ENCODE results near the gene XRN2. TPM values are rescaled to one million over a fixed set of nuclear protein-coding genes. Genes with fewer than 3 reads are reported as not detected.

The XRN2 gene
- total RNA-seq, 1 donor from 2014 or later, result 76.4 TPM

DNA sequence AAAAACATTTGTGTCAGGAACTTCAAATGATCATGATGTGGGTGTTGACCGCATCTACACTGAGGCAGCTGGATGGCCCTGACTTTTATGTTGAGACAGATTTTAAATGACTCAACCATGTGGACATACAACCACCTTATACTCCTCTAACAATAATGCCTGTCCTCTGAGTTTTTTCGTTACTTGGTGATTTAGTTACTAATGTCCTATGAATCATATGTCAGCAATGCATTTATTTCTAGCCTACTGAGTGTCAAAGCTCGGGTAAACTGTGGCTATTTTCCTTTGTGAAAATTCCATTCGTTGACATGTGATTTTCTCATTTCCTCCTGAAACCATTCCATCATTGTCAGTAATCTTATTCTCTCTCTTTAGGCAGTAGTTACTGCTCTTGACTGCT is 133.1 kb downstream of the XRN2 start:
- Mint-ChIP-seq H3K4me3 (ENCODE audit: unreplicated experiment) (no peak overlapping the region), H3K9me3 (ENCODE audit: unreplicated experiment) (no peaks in the 10 kb centered on the region), H3K36me3 (ENCODE audit: low read depth, unreplicated experiment) (no peaks in the 10 kb centered on the region), H3K27me3 (ENCODE audit: unreplicated experiment) (peaks cover 2% of the 10 kb centered on the region), H3K4me1 (ENCODE audit: unreplicated experiment) (no peaks in the 10 kb centered on the region), H3K27ac (ENCODE audit: unreplicated experiment) (no peak overlapping the region)
- DNase-seq (ENCODE audit: low spot score), result no peak
- TF ChIP-seq, protein P1, sequence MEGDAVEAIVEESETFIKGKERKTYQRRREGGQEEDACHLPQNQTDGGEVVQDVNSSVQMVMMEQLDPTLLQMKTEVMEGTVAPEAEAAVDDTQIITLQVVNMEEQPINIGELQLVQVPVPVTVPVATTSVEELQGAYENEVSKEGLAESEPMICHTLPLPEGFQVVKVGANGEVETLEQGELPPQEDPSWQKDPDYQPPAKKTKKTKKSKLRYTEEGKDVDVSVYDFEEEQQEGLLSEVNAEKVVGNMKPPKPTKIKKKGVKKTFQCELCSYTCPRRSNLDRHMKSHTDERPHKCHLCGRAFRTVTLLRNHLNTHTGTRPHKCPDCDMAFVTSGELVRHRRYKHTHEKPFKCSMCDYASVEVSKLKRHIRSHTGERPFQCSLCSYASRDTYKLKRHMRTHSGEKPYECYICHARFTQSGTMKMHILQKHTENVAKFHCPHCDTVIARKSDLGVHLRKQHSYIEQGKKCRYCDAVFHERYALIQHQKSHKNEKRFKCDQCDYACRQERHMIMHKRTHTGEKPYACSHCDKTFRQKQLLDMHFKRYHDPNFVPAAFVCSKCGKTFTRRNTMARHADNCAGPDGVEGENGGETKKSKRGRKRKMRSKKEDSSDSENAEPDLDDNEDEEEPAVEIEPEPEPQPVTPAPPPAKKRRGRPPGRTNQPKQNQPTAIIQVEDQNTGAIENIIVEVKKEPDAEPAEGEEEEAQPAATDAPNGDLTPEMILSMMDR (IDR thresholded peaks at IDR 0.05; ENCODE audit: unreplicated experiment), result no peak

DNA sequence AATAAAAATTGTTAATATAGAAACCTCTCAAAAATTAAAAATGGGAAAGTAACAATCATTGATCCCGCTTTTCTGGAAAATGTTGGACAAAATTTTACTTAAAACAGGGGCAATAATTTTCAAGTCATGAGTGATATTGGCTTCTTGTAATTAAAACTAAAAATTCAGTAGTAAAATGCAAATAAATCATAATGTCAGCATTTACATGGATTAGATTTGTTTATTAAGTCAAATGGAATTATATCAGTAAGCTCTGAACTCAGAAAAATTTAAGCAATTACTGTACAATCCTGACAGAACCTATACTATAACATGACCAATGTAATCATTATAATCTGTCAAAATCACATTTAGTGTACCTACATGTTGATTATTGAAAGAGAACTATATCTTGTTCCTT is 134.1 kb downstream of the XRN2 start:
- no peak for DNase-seq (ENCODE audit: low spot score)
- Mint-ChIP-seq H3K4me3 (ENCODE audit: unreplicated experiment) (no peak overlapping the region), H3K27me3 (ENCODE audit: unreplicated experiment) (peaks cover 2% of the 10 kb centered on the region), H3K4me1 (ENCODE audit: unreplicated experiment) (no peaks in the 10 kb centered on the region), H3K9me3 (ENCODE audit: unreplicated experiment) (no peaks in the 10 kb centered on the region), H3K27ac (ENCODE audit: unreplicated experiment) (no peak overlapping the region), H3K36me3 (ENCODE audit: low read depth, unreplicated experiment) (no peaks in the 10 kb centered on the region)
- TF ChIP-seq, protein P1 (IDR thresholded peaks at IDR 0.05; ENCODE audit: unreplicated experiment), result no peak

DNA sequence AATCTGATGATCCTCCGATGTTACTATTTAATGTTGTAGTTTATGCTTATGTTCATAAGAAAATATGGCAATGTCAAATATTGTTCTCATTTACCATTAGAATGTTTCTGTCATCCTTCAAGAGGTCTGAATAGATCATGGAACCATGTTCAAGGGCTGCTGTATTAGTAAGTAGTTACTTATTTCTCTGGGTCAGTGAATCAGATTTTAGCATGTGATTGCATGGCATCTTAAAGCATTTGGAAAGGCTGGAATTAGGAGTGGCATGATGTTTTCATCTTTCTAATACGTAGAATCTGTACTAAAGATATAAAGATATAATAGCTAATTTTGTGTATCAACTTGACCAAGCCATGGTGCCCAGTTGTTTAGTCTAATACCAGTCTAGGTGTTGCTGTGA is 134.7 kb downstream of the XRN2 start:
- TF ChIP-seq, protein P1 (IDR thresholded peaks at IDR 0.05; ENCODE audit: unreplicated experiment), result no peak
- Mint-ChIP-seq H3K4me3 (ENCODE audit: unreplicated experiment) (no peak overlapping the region), H3K27ac (ENCODE audit: unreplicated experiment) (no peak overlapping the region)

More for the DNA sequence above, 134.7 kb downstream of the XRN2 start:
- no peak for DNase-seq (ENCODE audit: low spot score)
- Mint-ChIP-seq H3K9me3 (ENCODE audit: unreplicated experiment) (no peaks in the 10 kb centered on the region), H3K4me1 (ENCODE audit: unreplicated experiment) (no peaks in the 10 kb centered on the region), H3K36me3 (ENCODE audit: low read depth, unreplicated experiment) (no peaks in the 10 kb centered on the region), H3K27me3 (ENCODE audit: unreplicated experiment) (peaks cover 2% of the 10 kb centered on the region)

Other genes with a start within 250 kb of the XRN2 start
- gene LINC00237, start 197.0 kb upstream of the XRN2 start, total RNA-seq (ENCODE audit: unreplicated experiment), result not detected
- gene KIZ, start 177.2 kb upstream of the XRN2 start, total RNA-seq (ENCODE audit: unreplicated experiment), result 15.0 TPM
- not detected for gene NKX2-4, start 94.2 kb downstream of the XRN2 start, total RNA-seq (ENCODE audit: unreplicated experiment)
- 0.82 TPM for gene NKX2-2, start 210.7 kb downstream of the XRN2 start, total RNA-seq (ENCODE audit: unreplicated experiment)